Liver (tissue), 3 donors: ENCODE data around the gene ACSL1.

Source experiments
- ATF3 ChIP-seq: IDR thresholded peaks from 2 replicates; pipeline ENCODE4 v1.6.1; 2016; ENCODE audit warnings: antibody characterized with exemption
- CTCF ChIP-seq: fragments of 150-350 bp; IDR thresholded peaks from 2 replicates; pipeline ENCODE4 v1.5.1; 2017; ENCODE audit warnings: improper control_type of control experiment, low read depth, low read length; ENCODE audit not compliant: missing input control
- EGR1 ChIP-seq, 2 donors: IDR thresholded peaks; 2 replicates each; pipeline ENCODE4 v1.6.1; 2016 to 2018; ENCODE audit warnings: antibody characterized with exemption in 2 of 2, low read depth in 2 of 2
- FOXA1 ChIP-seq: IDR thresholded peaks from 2 replicates; pipeline ENCODE4 v1.6.1; 2016; ENCODE audit warnings: antibody characterized with exemption
- GABPA ChIP-seq, 2 donors: IDR thresholded peaks in 1 of 2; conservative IDR thresholded peaks in 1 of 2; 2 replicates each; pipeline ENCODE4 v1.6.1; 2016; ENCODE audit warnings: antibody characterized with exemption in 2 of 2, mild to moderate bottlenecking in 1 of 2, moderate library complexity in 1 of 2
- MAX ChIP-seq: IDR thresholded peaks from 2 replicates; pipeline ENCODE4 v1.6.1; 2016; ENCODE audit warnings: antibody characterized with exemption
- RAD21 ChIP-seq, 2 donors: IDR thresholded peaks; 2 replicates each; pipeline ENCODE4 v1.6.1; 2016; ENCODE audit warnings: antibody characterized with exemption in 2 of 2, mild to moderate bottlenecking in 2 of 2
- REST ChIP-seq: IDR thresholded peaks from 2 replicates; pipeline ENCODE4 v1.6.1; 2016; ENCODE audit warnings: antibody characterized with exemption, mild to moderate bottlenecking
- SP1 ChIP-seq: IDR thresholded peaks from 2 replicates; pipeline ENCODE4 v1.6.1; 2018; ENCODE audit warnings: antibody characterized with exemption, mild to moderate bottlenecking
- TAF1 ChIP-seq: conservative IDR thresholded peaks from 2 replicates; pipeline ENCODE4 v1.6.1; 2016; ENCODE audit warnings: antibody characterized with exemption, mild to moderate bottlenecking
- YY1 ChIP-seq: IDR thresholded peaks from 2 replicates; pipeline ENCODE4 v1.6.1; 2016; ENCODE audit warnings: antibody characterized with exemption, mild to moderate bottlenecking
- ZBTB33 ChIP-seq: IDR thresholded peaks from 2 replicates; pipeline ENCODE4 v1.6.1; 2016; ENCODE audit warnings: antibody characterized with exemption
- donor health status: healthy.
- donor health status: healthy.

- TF ChIP-seq CTCF: no peak
- no peak for TF ChIP-seq EGR1 (IDR thresholded peaks at IDR 0.05; ENCODE audit: low read depth in 2 of 2)
- no peak for TF ChIP-seq YY1
- TF ChIP-seq TAF1: no peak
- no peak for TF ChIP-seq ATF3
- TF ChIP-seq GABPA (IDR thresholded peaks at IDR 0.05 in 1 of 2, conservative IDR thresholded peaks at IDR 0.05 in 1 of 2): no peak
- TF ChIP-seq REST: no peak
- TF ChIP-seq FOXA1: no peak
- no peak for TF ChIP-seq ZBTB33
- no peak for TF ChIP-seq RAD21 (IDR thresholded peaks at IDR 0.05)
- no peak for TF ChIP-seq SP1
- TF ChIP-seq MAX: no peak
Measured at GRCh38 chr4:184751585-184751956, 74.2 kb downstream of the ACSL1 start.
